ENCODE data around the gene RASD2. TPM values are rescaled to one million over a fixed set of nuclear protein-coding genes. Genes with fewer than 3 reads are reported as not detected.

The RASD2 gene
- total and polyA plus RNA-seq, 4 donors = 0.14 to 1.1 (median 0.44) TPM

- Histone ChIP-seq H3K4me3 (no peak overlapping the region), H3K4me1 (ENCODE audit: control insufficient read depth in 5 of 5, insufficient read depth in 5 of 5, low read length in 5 of 5) (peaks cover 0 to 34% (median 9%) of the 10 kb centered on the region in 5 donors), H3K27ac (ENCODE audit: low read depth in 1 of 2, low read length in 1 of 2) (no peak overlapping the region), H3K27me3 (ENCODE audit: control insufficient read depth in 3 of 3, insufficient read depth in 3 of 3, low read length in 2 of 3) (peaks cover 0 to 3% (median 0%) of the 10 kb centered on the region in 3 donors), H3K36me3 (ENCODE audit: control insufficient read depth in 4 of 4, insufficient read depth in 4 of 4, low read length in 4 of 4) (no peaks in the 10 kb centered on the region), H3K9me3 (ENCODE audit: control insufficient read depth in 4 of 4, insufficient read depth in 3 of 4, low read length in 3 of 4) (peaks cover 0 to 6% (median 2%) of the 10 kb centered on the region in 4 donors), H3K9ac (ENCODE audit: insufficient read depth in 1 of 2, low read length in 2 of 2) (no peak overlapping the region)
- WGBS, 2 donors = 70 to 76% methylated on average over 14 of the region's 14 CpGs
- ATAC-seq (ENCODE audit: insufficient read depth, low FRiP score) (no peak), DNase-seq (peak; percentile 92 to 97 (median 94))
- no peak for TF ChIP-seq CTCF (IDR thresholded peaks at IDR 0.05; ENCODE audit: control extremely low read depth, extremely low read depth)
Measured at GRCh38 chr22:35524966-35525686, 15.5 kb upstream of the RASD2 start.

GRCh38 chr22:35525687-35526332, 14.8 kb upstream of the RASD2 start:
- TF ChIP-seq CTCF (IDR thresholded peaks at IDR 0.05; ENCODE audit: control extremely low read depth, extremely low read depth) = no peak
- Histone ChIP-seq H3K9me3 (ENCODE audit: control insufficient read depth in 4 of 4, insufficient read depth in 3 of 4, low read length in 3 of 4) (peaks cover 0 to 6% (median 2%) of the 10 kb centered on the region in 4 donors), H3K27me3 (ENCODE audit: control insufficient read depth in 3 of 3, insufficient read depth in 3 of 3, low read length in 2 of 3) (peaks cover 0 to 3% (median 0%) of the 10 kb centered on the region in 3 donors), H3K27ac (ENCODE audit: low read depth in 1 of 2, low read length in 1 of 2) (no peak overlapping the region), H3K4me1 (ENCODE audit: control insufficient read depth in 5 of 5, insufficient read depth in 5 of 5, low read length in 5 of 5) (peaks cover 0 to 34% (median 9%) of the 10 kb centered on the region in 5 donors), H3K36me3 (ENCODE audit: control insufficient read depth in 4 of 4, insufficient read depth in 4 of 4, low read length in 4 of 4) (no peaks in the 10 kb centered on the region), H3K4me3 (no peak overlapping the region), H3K9ac (ENCODE audit: insufficient read depth in 1 of 2, low read length in 2 of 2) (no peak overlapping the region)
- ATAC-seq (ENCODE audit: insufficient read depth, low FRiP score) (no peak), DNase-seq (no peak)
- 82 to 83% methylated on average over 12 of the region's 12 CpGs for WGBS, 2 donors

GRCh38 chr22:35526333-35526979, 14.2 kb upstream of the RASD2 start:
- no peak for ATAC-seq (ENCODE audit: insufficient read depth, low FRiP score)
- Histone ChIP-seq H3K4me1 (ENCODE audit: control insufficient read depth in 5 of 5, insufficient read depth in 5 of 5, low read length in 5 of 5) (peaks cover 0 to 30% (median 9%) of the 10 kb centered on the region in 5 donors), H3K9ac (ENCODE audit: insufficient read depth in 1 of 2, low read length in 2 of 2) (no peak overlapping the region), H3K4me3 (no peak overlapping the region), H3K27ac (ENCODE audit: low read depth in 1 of 2, low read length in 1 of 2) (no peak overlapping the region), H3K27me3 (ENCODE audit: control insufficient read depth in 3 of 3, insufficient read depth in 3 of 3, low read length in 2 of 3) (peaks cover 0 to 3% (median 0%) of the 10 kb centered on the region in 3 donors), H3K36me3 (ENCODE audit: control insufficient read depth in 4 of 4, insufficient read depth in 4 of 4, low read length in 4 of 4) (no peaks in the 10 kb centered on the region), H3K9me3 (ENCODE audit: control insufficient read depth in 4 of 4, insufficient read depth in 3 of 4, low read length in 3 of 4) (peaks cover 0 to 6% (median 2%) of the 10 kb centered on the region in 4 donors)
- peak in 1 of 3 donors; percentile 47 for DNase-seq
- WGBS, 2 donors = 76 to 78% methylated on average over 12 of the region's 12 CpGs
- TF ChIP-seq CTCF (IDR thresholded peaks at IDR 0.05; ENCODE audit: control extremely low read depth, extremely low read depth) = no peak
